Fibroblast of lung (primary cell): ENCODE data around the gene MAPK8.

Experiments
- CTCF ChIP-seq, 2 donors: IDR thresholded peaks in 1 of 2; conservative IDR thresholded peaks in 1 of 2; 1 replicate in 1 of 2; 2 replicates in 1 of 2; pipeline ENCODE4 v1.5.1; 2011 to 2012; ENCODE audit warnings: low read length in 2 of 2, control low read depth in 1 of 2, inconsistent platforms in 1 of 2, low read depth in 1 of 2, mild to moderate bottlenecking in 1 of 2
- EZH2 ChIP-seq: IDR thresholded peaks from 2 replicates; pipeline ENCODE4 v1.5.1; 2012; ENCODE audit warnings: low read length, control low read depth, mild to moderate bottlenecking; ENCODE audit errors: missing control alignments

- no peak for TF ChIP-seq CTCF (conservative IDR thresholded peaks at IDR 0.05 in 1 of 2, IDR thresholded peaks at IDR 0.05 in 1 of 2; ENCODE audit: low read depth in 1 of 2, low read length in 2 of 2)
- no peak for TF ChIP-seq EZH2
These were observed 107.7 kb downstream of the MAPK8 start for GRCh38 chr10:48414160-48414559.
